Measurements from ENCODE around the gene CRIP2. TPM values are rescaled to one million over a fixed set of nuclear protein-coding genes. Genes with fewer than 3 reads are reported as not detected.

Gene CRIP2
- total and polyA plus RNA-seq, 2 of the 13 experiments (the other 11 are each of a cell fraction or from before 2014, with no cell fraction given): 31.6 to 37.9 TPM

DNA sequence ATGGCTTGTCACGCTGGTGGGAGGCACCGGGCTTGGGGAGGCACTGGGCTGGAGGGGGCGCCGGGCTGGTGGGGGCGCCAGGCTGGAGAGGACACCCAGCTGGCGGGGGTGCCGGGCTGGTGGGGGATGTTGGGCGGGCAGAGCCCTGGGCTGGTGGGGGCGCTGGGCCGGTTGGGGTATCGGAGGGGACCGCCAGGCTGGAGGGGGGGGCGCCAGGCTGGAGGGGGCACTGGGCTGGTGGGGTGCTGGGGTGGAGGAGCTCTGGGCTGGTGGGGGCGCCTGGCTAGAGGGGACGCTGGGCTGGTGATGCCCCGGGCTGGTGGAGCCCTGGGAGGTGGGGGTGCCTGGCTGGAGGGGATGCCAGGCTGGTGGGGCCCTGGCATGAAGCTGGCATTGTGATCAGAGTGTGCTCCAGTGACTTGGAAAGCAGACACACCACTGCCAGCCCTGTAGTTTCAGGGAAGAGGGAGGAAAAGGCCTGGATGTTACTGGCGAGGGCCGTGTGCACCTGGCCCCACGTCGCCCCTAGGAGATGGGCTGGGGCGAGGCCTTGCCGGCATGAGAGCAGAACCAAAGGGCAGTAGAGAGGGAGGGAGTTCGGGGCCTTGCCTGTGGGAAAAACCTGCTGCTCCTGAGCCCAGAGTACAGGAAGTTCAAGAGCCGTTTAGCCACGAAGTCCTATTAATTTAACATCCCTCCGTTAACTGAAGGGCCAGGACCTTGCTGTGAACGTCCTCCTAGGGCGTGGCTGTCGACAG, 29.5 kb downstream of the CRIP2 start (continued):
- TF ChIP-seq CREB1 (IDR thresholded peaks at IDR 0.05) (no peak), CREB1 (CRISPR knock-in tag; IDR thresholded peaks at IDR 0.05) (no peak), ZNF224 (CRISPR knock-in tag; IDR thresholded peaks at IDR 0.05) (no peak), ZBTB38 (CRISPR knock-in tag; IDR thresholded peaks at IDR 0.05) (peak; percentile 23; the same call in 1 of the 2 replicates), ZNF337 (CRISPR knock-in tag; IDR thresholded peaks at IDR 0.05; ENCODE audit: borderline replicate concordance, low read depth) (no peak), KDM2A (CRISPR knock-in tag; IDR thresholded peaks at IDR 0.05; ENCODE audit: borderline replicate concordance, low read depth) (peak; percentile 17; the same call in 1 of the 2 replicates), ZNF792 (CRISPR knock-in tag; IDR thresholded peaks at IDR 0.05) (peak; percentile 34; the same call in 1 of the 2 replicates), ZNF572 (CRISPR knock-in tag; IDR thresholded peaks at IDR 0.05) (no peak), MED8 (CRISPR knock-in tag; IDR thresholded peaks at IDR 0.05; ENCODE audit: insufficient replicate concordance) (no peak), ZNF225 (CRISPR knock-in tag; IDR thresholded peaks at IDR 0.05) (no peak), ZNF790 (CRISPR knock-in tag; IDR thresholded peaks at IDR 0.05; ENCODE audit: borderline replicate concordance) (no peak), ELF3 (CRISPR knock-in tag; IDR thresholded peaks at IDR 0.05) (0 out of 2 replicates have a peak, but pooled peaks have one; percentile 21), ELF1 (CRISPR knock-in tag; IDR thresholded peaks at IDR 0.05) (peak; percentile 33; the same call in 1 of the 2 replicates), NFATC3 (CRISPR knock-in tag; IDR thresholded peaks at IDR 0.05) (no peak), RFXAP (CRISPR knock-in tag; IDR thresholded peaks at IDR 0.05; ENCODE audit: borderline replicate concordance) (0 out of 2 replicates have a peak, but pooled peaks have one; percentile 30), HIVEP1 (CRISPR knock-in tag; IDR thresholded peaks at IDR 0.05) (0 out of 2 replicates have a peak, but pooled peaks have one; percentile 27), ZBTB21 (CRISPR knock-in tag; IDR thresholded peaks at IDR 0.05) (no peak), ARID2 (CRISPR knock-in tag; IDR thresholded peaks at IDR 0.05; ENCODE audit: borderline replicate concordance) (no peak), TCF12 (IDR thresholded peaks at IDR 0.05) (no peak), TCF12 (CRISPR knock-in tag; IDR thresholded peaks at IDR 0.05) (no peak), JARID2 (CRISPR knock-in tag; IDR thresholded peaks at IDR 0.05; ENCODE audit: insufficient replicate concordance) (no peak), SUZ12 (IDR thresholded peaks at IDR 0.05; ENCODE audit: low read depth, low read length) (no peak)
- TF ChIP-seq, protein P1, sequence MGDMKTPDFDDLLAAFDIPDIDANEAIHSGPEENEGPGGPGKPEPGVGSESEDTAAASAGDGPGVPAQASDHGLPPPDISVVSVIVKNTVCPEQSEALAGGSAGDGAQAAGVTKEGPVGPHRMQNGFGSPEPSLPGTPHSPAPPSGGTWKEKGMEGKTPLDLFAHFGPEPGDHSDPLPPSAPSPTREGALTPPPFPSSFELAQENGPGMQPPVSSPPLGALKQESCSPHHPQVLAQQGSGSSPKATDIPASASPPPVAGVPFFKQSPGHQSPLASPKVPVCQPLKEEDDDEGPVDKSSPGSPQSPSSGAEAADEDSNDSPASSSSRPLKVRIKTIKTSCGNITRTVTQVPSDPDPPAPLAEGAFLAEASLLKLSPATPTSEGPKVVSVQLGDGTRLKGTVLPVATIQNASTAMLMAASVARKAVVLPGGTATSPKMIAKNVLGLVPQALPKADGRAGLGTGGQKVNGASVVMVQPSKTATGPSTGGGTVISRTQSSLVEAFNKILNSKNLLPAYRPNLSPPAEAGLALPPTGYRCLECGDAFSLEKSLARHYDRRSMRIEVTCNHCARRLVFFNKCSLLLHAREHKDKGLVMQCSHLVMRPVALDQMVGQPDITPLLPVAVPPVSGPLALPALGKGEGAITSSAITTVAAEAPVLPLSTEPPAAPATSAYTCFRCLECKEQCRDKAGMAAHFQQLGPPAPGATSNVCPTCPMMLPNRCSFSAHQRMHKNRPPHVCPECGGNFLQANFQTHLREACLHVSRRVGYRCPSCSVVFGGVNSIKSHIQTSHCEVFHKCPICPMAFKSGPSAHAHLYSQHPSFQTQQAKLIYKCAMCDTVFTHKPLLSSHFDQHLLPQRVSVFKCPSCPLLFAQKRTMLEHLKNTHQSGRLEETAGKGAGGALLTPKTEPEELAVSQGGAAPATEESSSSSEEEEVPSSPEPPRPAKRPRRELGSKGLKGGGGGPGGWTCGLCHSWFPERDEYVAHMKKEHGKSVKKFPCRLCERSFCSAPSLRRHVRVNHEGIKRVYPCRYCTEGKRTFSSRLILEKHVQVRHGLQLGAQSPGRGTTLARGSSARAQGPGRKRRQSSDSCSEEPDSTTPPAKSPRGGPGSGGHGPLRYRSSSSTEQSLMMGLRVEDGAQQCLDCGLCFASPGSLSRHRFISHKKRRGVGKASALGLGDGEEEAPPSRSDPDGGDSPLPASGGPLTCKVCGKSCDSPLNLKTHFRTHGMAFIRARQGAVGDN (CRISPR knock-in tag; IDR thresholded peaks at IDR 0.05): peak; percentile 93
- TF ChIP-seq, protein P2, sequence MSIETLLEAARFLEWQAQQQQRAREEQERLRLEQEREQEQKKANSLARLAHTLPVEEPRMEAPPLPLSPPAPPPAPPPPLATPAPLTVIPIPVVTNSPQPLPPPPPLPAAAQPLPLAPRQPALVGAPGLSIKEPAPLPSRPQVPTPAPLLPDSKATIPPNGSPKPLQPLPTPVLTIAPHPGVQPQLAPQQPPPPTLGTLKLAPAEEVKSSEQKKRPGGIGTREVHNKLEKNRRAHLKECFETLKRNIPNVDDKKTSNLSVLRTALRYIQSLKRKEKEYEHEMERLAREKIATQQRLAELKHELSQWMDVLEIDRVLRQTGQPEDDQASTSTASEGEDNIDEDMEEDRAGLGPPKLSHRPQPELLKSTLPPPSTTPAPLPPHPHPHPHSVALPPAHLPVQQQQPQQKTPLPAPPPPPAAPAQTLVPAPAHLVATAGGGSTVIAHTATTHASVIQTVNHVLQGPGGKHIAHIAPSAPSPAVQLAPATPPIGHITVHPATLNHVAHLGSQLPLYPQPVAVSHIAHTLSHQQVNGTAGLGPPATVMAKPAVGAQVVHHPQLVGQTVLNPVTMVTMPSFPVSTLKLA (IDR thresholded peaks at IDR 0.05): no peak
- TF ChIP-seq, protein P3, sequence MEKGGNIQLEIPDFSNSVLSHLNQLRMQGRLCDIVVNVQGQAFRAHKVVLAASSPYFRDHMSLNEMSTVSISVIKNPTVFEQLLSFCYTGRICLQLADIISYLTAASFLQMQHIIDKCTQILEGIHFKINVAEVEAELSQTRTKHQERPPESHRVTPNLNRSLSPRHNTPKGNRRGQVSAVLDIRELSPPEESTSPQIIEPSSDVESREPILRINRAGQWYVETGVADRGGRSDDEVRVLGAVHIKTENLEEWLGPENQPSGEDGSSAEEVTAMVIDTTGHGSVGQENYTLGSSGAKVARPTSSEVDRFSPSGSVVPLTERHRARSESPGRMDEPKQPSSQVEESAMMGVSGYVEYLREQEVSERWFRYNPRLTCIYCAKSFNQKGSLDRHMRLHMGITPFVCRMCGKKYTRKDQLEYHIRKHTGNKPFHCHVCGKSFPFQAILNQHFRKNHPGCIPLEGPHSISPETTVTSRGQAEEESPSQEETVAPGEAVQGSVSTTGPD (CRISPR knock-in tag; IDR thresholded peaks at IDR 0.05): no peak

Data from HepG2 (cell line).